Vagina (tissue), 2 donors: ENCODE results near the gene POPDC3. TPM values are rescaled to one million over a fixed set of nuclear protein-coding genes. Genes with fewer than 3 reads are reported as not detected.

ENCODE experiments used
- DNase-seq, 2 donors: peaks; one replicate each; pipeline ENCODE4 v3.0.0-alpha.2; 2017; ENCODE audit errors: extremely low spot score in 2 of 2
- H3K27ac ChIP-seq: fragments of 200-600 bp; sonication (generic); one replicate; pipeline ENCODE4 v1.5.1; 2019
- H3K27me3 ChIP-seq: fragments of 200-600 bp; sonication (generic); one replicate; pipeline ENCODE4 v1.5.1; 2019
- H3K36me3 ChIP-seq, 2 donors: fragments of 200-600 bp; sonication (generic); one replicate each; pipeline ENCODE4 v1.5.1; 2017 to 2019
- H3K4me1 ChIP-seq: fragments of 200-600 bp; sonication (generic); one replicate; pipeline ENCODE4 v1.5.1; 2019
- H3K4me3 ChIP-seq, 2 donors: fragments of 200-600 bp; sonication (generic); 1 replicate in 1 of 2; 2 replicates in 1 of 2; pipeline ENCODE4 v1.5.1; 2016 to 2019
- H3K9me3 ChIP-seq: fragments of 200-600 bp; sonication (generic); one replicate; pipeline ENCODE4 v1.5.1; 2019
- CTCF ChIP-seq, 3 experiments: fragments of 450-650 bp in 2 of 3; fragments of 200-600 bp in 1 of 3; sonication (generic) in 1 of 3; IDR thresholded peaks; one replicate each; pipeline ENCODE4 v1.5.1; 2017 to 2019; ENCODE audit warnings: antibody characterized with exemption in 3 of 3, mild to moderate bottlenecking in 2 of 3, moderate library complexity in 2 of 3
- POLR2A ChIP-seq, 2 donors: fragments of 450-650 bp; IDR thresholded peaks; one replicate each; pipeline ENCODE4 v1.6.1; 2017; ENCODE audit warnings: antibody characterized with exemption in 2 of 2, mild to moderate bottlenecking in 2 of 2, moderate library complexity in 2 of 2
- POLR2AphosphoS5 ChIP-seq, 2 donors: sonication (generic); formaldehyde crosslinking; IDR thresholded peaks; one replicate each; pipeline ENCODE4 v1.9.0; 2017; ENCODE audit warnings: antibody characterized with exemption in 2 of 2, mild to moderate bottlenecking in 2 of 2, low read depth in 1 of 2; ENCODE audit not compliant: insufficient read depth in 1 of 2
- intact Hi-C: fragments of 100-400 bp; cut with DNase I; formaldehyde crosslinking; loops from one replicate; pipeline ENCODE4 v1.15.1; 2023
- total RNA-seq: library from RNA; depleted of rRNA; stranded (reverse); fragments of >200 nt; gene quantifications from one replicate; pipeline ENCODE4 v1.2.3, GENCODE V29; 2016

POPDC3 gene
- total RNA-seq, 1 donor from 2014 or later = not detected

DNA sequence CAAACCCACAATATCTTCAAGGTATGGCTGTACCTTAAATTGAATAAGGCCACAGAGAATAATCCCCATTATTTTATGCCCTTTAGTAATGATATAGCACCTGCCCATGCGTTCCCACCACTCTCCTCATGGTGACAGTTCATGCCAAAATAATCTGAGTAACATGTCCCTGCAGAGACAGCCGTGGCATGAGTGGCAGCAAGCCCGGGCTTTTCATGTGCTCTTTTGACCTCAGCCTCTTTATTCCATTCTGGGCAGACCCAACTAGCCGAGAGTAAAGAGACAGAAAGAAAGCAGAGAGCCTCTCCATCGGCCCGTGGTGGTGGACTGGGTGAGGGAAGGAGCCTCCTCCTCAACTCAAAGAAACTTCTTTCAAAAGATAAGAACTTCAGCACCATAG, 19.9 kb upstream of the POPDC3 start:
- intact Hi-C loops = no loop called here
- H3K27me3 ChIP-seq = no peaks in the 10 kb centered on the region

GRCh38 chr6:105196076-105196475, 16.3 kb upstream of the POPDC3 start:
- DNase-seq = no peak
- H3K4me1 ChIP-seq = no peaks in the 10 kb centered on the region
- H3K4me3 ChIP-seq = no peak overlapping the region
- no peaks in the 10 kb centered on the region for H3K36me3 ChIP-seq
- H3K27ac ChIP-seq = no peak overlapping the region
- H3K27me3 ChIP-seq = no peaks in the 10 kb centered on the region
- no peak for TF ChIP-seq CTCF (IDR thresholded peaks at IDR 0.05)
- no peak for TF ChIP-seq POLR2A (IDR thresholded peaks at IDR 0.05)
- no peak for TF ChIP-seq POLR2AphosphoS5 (IDR thresholded peaks at IDR 0.05; ENCODE audit: insufficient read depth in 1 of 2, low read depth in 1 of 2)
- intact Hi-C loops = no loop called here
- H3K9me3 ChIP-seq = no peaks in the 10 kb centered on the region

More for the DNA sequence above, 19.9 kb upstream of the POPDC3 start:
- Histone ChIP-seq H3K4me3 (no peak overlapping the region), H3K9me3 (no peaks in the 10 kb centered on the region), H3K27ac (no peak overlapping the region), H3K4me1 (no peaks in the 10 kb centered on the region), H3K36me3 (no peaks in the 10 kb centered on the region)
- no peak for DNase-seq
- TF ChIP-seq CTCF (IDR thresholded peaks at IDR 0.05) (no peak), POLR2AphosphoS5 (IDR thresholded peaks at IDR 0.05; ENCODE audit: insufficient read depth in 1 of 2, low read depth in 1 of 2) (no peak), POLR2A (IDR thresholded peaks at IDR 0.05) (no peak)

DNA sequence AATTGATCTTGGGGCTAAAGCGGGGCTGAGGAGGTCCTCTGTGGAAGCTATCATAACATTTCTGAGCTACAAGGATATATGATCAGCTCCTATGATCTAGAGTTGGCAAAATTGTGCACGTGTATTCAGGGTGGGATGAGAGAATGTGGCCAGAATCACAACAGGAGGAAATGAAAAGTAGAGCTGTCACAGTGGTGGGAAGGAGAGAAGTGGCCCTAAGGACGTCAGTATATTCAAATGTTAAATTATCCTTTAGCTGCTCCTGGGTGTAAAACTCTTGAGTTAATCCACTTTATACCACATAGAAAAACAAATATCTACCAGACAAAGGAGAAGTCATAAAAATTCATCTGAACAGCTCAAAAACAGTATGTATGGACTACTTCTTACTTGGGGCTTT, 14.8 kb upstream of the POPDC3 start:
- Histone ChIP-seq H3K36me3 (no peaks in the 10 kb centered on the region), H3K27me3 (no peaks in the 10 kb centered on the region), H3K9me3 (no peaks in the 10 kb centered on the region), H3K4me1 (no peaks in the 10 kb centered on the region), H3K4me3 (no peak overlapping the region), H3K27ac (no peak overlapping the region)
- no peak for DNase-seq
- intact Hi-C loops = no loop called here
- TF ChIP-seq POLR2A (IDR thresholded peaks at IDR 0.05) = no peak
- no peak for TF ChIP-seq CTCF (IDR thresholded peaks at IDR 0.05)
- TF ChIP-seq POLR2AphosphoS5 (IDR thresholded peaks at IDR 0.05; ENCODE audit: insufficient read depth in 1 of 2, low read depth in 1 of 2) = no peak

- no peak overlapping the region for H3K4me3 ChIP-seq
- no peaks in the 10 kb centered on the region for H3K9me3 ChIP-seq
- H3K36me3 ChIP-seq = no peaks in the 10 kb centered on the region
- H3K27ac ChIP-seq = no peak overlapping the region
- H3K27me3 ChIP-seq = no peaks in the 10 kb centered on the region
- intact Hi-C loops = no loop called here
- no peak for DNase-seq
- TF ChIP-seq POLR2AphosphoS5 (IDR thresholded peaks at IDR 0.05; ENCODE audit: insufficient read depth in 1 of 2, low read depth in 1 of 2) (no peak), CTCF (IDR thresholded peaks at IDR 0.05) (no peak), POLR2A (IDR thresholded peaks at IDR 0.05) (no peak)
- H3K4me1 ChIP-seq = no peaks in the 10 kb centered on the region
These were observed 14.3 kb upstream of the POPDC3 start for GRCh38 chr6:105194106-105194505.

- H3K27ac ChIP-seq = no peak overlapping the region
- no peak overlapping the region for H3K4me3 ChIP-seq
- H3K36me3 ChIP-seq = no peaks in the 10 kb centered on the region
- intact Hi-C loops = no loop called here
- H3K27me3 ChIP-seq = no peaks in the 10 kb centered on the region
- no peak for DNase-seq
- TF ChIP-seq POLR2A (IDR thresholded peaks at IDR 0.05) (no peak), POLR2AphosphoS5 (IDR thresholded peaks at IDR 0.05; ENCODE audit: insufficient read depth in 1 of 2, low read depth in 1 of 2) (no peak), CTCF (IDR thresholded peaks at IDR 0.05) (no peak)
- no peaks in the 10 kb centered on the region for H3K9me3 ChIP-seq
- H3K4me1 ChIP-seq = no peaks in the 10 kb centered on the region
These were observed 13.8 kb upstream of the POPDC3 start for GRCh38 chr6:105193647-105194046.
